ENCODE results near the gene BIK.

Gene BIK, protein sequence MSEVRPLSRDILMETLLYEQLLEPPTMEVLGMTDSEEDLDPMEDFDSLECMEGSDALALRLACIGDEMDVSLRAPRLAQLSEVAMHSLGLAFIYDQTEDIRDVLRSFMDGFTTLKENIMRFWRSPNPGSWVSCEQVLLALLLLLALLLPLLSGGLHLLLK

DNA sequence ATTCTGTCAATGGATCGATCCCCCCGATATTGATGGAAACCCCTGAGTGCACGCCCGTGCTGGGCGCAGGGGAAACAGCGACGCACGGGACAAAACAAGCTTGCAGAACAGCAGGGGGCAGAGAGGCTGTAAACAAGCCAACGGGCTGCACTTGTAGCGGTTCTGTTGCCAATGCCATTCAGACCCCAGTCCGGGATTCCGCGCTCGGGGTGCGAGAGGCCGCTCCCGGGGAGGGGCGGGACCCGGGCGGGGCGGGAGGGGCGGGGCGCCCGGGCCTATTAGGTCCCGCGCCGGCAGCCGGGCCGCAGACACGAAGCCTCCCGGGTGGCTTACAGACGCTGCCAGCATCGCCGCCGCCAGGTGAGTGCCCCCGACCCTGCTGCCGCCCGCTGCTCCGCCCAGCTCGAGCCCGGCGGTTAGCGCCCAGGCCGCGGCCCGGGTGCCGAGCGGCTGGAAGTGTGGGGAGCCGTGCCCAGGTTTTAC, at the start of gene BIK:
BIK (plus strand) TSS at position 307 of the 483 bp plus-strand sequence. CDS start 13,273 bp downstream, outside the sequence.
- DNase-seq (ENCODE audit: low spot score) = peak; percentile 72
- TF ChIP-seq, protein P1, sequence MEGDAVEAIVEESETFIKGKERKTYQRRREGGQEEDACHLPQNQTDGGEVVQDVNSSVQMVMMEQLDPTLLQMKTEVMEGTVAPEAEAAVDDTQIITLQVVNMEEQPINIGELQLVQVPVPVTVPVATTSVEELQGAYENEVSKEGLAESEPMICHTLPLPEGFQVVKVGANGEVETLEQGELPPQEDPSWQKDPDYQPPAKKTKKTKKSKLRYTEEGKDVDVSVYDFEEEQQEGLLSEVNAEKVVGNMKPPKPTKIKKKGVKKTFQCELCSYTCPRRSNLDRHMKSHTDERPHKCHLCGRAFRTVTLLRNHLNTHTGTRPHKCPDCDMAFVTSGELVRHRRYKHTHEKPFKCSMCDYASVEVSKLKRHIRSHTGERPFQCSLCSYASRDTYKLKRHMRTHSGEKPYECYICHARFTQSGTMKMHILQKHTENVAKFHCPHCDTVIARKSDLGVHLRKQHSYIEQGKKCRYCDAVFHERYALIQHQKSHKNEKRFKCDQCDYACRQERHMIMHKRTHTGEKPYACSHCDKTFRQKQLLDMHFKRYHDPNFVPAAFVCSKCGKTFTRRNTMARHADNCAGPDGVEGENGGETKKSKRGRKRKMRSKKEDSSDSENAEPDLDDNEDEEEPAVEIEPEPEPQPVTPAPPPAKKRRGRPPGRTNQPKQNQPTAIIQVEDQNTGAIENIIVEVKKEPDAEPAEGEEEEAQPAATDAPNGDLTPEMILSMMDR (IDR thresholded peaks at IDR 0.05; ENCODE audit: extremely low read depth, missing control alignments) = no peak

DNA sequence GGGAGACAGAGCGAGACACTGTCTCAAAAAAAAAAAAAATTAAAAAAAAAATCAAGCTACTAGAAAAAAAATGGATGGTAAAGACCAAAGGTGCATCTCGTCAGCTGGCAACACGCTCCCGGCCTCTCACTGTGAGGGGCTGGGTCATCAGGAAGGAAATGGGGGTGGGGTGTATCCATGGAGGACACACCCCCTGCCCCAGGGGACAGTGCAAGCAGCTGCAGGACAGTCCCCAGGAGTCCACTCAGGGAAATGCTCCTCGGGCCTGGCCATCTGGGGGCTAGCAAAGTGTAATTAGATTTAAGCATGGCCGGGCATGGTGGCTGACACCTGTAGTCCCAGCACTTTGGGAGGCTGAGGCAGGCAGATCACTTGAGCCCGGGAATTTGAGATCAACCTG, 44.4 kb upstream of the BIK start:
- TF ChIP-seq, protein P1 (IDR thresholded peaks at IDR 0.05; ENCODE audit: extremely low read depth, missing control alignments) = no peak
- DNase-seq (ENCODE audit: low spot score) = no peak

DNA sequence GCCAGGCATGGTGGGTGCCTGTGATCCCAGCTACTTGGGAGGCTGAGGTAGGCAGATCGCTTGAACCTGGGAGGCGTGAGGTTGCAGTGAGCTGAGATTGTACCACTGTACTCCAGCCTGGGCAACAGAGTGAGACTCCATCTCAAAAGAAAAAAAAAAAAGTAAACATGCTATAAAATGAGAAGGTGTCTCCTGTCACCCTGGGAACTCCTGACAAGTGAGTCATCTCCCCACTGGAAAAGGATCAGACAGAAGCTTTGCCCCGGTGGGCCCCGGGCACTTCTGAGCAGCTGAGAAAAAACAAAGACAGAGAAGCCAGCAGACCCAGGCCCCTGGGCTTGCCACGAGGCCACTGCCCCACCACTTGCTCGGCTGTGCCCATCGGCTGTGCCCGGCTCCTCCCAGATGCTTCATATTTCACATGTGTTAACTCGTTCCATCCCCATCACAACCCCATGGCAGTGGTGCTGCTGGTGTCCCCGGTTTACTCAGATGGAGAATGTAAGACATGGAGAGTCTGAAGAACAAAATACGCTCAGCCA, 43.6 kb upstream of the BIK start:
- TF ChIP-seq, protein P1 (IDR thresholded peaks at IDR 0.05; ENCODE audit: extremely low read depth, missing control alignments) = no peak

DNA sequence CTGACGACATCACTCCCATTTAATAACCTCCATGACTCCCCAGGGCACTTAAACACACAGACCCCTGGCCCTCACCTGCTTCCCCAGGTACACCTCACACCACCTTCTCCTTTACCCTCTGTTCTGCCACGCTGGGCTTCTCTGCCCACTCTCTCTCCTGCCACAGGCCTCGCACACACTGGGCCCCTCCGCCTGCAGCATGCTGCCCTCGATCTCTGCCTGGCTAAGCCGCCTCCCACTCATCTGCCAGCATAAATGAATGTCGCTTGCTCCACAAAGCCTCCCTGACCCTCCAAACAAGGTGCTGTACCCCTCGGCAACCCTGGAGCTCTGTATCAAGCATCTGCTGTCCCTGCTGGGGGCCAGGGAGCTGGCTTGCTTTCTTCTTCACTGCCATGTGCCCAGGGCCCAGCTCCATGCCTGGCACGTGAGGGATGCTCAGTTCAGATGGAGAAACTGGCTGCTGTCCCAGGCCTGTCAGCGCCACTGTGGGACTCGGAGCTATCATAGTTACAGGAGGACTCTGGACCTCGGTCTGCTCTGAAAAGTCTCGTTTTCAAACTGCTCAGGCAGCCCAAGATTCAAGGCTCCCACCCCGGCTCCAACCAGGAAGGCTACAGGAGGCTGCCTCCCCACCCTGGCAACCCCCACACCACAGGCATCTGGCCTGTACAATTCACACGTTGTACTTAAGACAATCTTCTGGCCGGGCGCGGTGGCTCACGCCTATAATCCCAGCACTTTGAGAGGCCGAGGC, 33.3 kb upstream of the BIK start:
- no peak for DNase-seq (ENCODE audit: low spot score)
- TF ChIP-seq, protein P1 (IDR thresholded peaks at IDR 0.05; ENCODE audit: extremely low read depth, missing control alignments) = no peak

More for the DNA sequence above, 43.6 kb upstream of the BIK start:
- DNase-seq (ENCODE audit: low spot score) = no peak

DNA sequence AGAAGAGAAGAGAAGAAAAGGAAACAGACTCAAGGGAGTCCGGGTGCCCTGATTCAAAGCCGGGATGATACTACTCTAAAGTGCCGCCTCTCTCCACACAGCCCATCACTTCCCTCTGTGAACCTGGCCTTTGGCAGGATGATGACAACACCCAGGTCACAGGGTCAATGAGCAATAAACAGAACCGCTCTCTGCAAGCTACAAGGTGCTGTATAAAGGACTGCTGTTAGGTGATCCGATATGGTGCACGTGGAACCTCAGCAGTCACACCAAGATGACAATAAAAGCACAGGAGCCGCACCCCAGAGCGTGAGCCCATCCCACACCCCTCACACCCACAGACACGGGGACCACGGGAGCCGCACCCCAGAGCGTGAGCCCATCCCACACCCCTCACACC, 32.0 kb upstream of the BIK start:
- TF ChIP-seq, protein P1 (IDR thresholded peaks at IDR 0.05; ENCODE audit: extremely low read depth, missing control alignments) = no peak
- no peak for DNase-seq (ENCODE audit: low spot score)

DNA sequence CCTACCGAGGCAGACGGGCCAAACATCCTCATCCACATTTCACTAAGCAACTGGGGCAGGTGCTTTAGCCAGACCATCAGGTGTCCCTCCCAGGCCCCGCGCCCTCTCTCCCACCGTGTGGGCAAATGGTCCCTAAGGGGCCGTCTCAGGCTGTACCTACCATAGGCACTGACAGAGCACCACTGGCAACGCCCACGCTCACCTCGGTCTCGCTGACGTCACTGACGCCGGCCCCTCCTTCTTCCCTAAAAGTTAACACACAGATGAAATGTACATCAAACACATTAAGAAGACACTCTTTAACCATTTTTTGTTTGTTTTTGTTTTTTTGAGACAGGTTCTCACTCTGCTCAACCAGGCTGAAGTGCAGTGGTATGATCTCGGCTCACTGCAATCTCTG, 30.8 kb upstream of the BIK start:
- no peak for DNase-seq (ENCODE audit: low spot score)
- TF ChIP-seq, protein P1 (IDR thresholded peaks at IDR 0.05; ENCODE audit: extremely low read depth, missing control alignments) = no peak

DNA sequence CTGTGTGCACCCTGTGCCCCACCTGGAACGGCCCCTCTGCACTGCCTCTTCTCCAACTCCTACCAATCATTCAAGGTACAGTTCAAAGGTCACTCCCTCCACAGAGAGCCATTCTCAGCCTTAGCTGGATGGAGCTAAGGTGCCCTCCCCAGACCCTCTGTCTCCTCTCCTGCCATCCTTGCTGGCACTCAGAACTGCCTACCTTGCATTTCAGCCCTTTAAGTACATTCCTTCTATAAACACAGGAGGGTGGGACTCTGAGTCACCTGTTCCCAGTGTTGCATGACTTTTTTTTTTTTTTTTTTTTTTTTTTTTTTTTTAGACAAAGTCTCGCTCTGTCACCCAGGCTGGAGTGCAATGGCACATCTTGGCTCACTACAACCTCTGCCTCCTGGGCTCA, 29.9 kb upstream of the BIK start:
- TF ChIP-seq, protein P1 (IDR thresholded peaks at IDR 0.05; ENCODE audit: extremely low read depth, missing control alignments) = no peak
- DNase-seq (ENCODE audit: low spot score) = no peak
